ENCODE data around the gene UBR2. TPM values are rescaled to one million over a fixed set of nuclear protein-coding genes. Genes with fewer than 3 reads are reported as not detected.

The UBR2 gene
- 21.6 TPM for total RNA-seq (ENCODE audit: unreplicated experiment)
- long read RNA-seq, partial matches to known transcripts: 5 of 5 reads
- long read RNA-seq, other reads (novel, unspliced or antisense): 0 of 5 reads

- peak within 1 kb of the TSS; percentile 99 for H3K4me3 Mint-ChIP-seq (ENCODE audit: unreplicated experiment)
Observed at GRCh38 chr6:42563697-42564505, at the start of gene UBR2. Gene UBR2, plus strand, starts transcription at chr6:42564029. Its CDS starts 291 bp downstream, at chr6:42564320.

GRCh38 chr6:42514745-42515144 lies 49.1 kb upstream of the UBR2 start:
- Mint-ChIP-seq H3K4me1 (ENCODE audit: unreplicated experiment) (peaks cover 16% of the 10 kb centered on the region), H3K4me3 (ENCODE audit: unreplicated experiment) (no peak overlapping the region), H3K27me3 (ENCODE audit: unreplicated experiment) (peaks cover 1% of the 10 kb centered on the region), H3K27ac (ENCODE audit: unreplicated experiment) (no peak overlapping the region), H3K9me3 (ENCODE audit: unreplicated experiment) (no peaks in the 10 kb centered on the region), H3K36me3 (ENCODE audit: low read depth, unreplicated experiment) (no peaks in the 10 kb centered on the region)
- TF ChIP-seq CTCF (IDR thresholded peaks at IDR 0.05; ENCODE audit: unreplicated experiment): no peak
- DNase-seq (ENCODE audit: low spot score): no peak

More at GRCh38 chr6:42563697-42564505, at the start of gene UBR2:
- H3K4me1 Mint-ChIP-seq (ENCODE audit: unreplicated experiment): peaks cover 16% of the 10 kb centered on the region
- H3K36me3 Mint-ChIP-seq (ENCODE audit: low read depth, unreplicated experiment): peaks cover 4% of the 10 kb centered on the region
- TF ChIP-seq CTCF (IDR thresholded peaks at IDR 0.05; ENCODE audit: unreplicated experiment): peak; percentile 52
- peak within 1 kb of the TSS; percentile 94 for H3K27ac Mint-ChIP-seq (ENCODE audit: unreplicated experiment)
- no peaks in the 10 kb centered on the region for H3K9me3 Mint-ChIP-seq (ENCODE audit: unreplicated experiment)
- peak; percentile 92 for DNase-seq (ENCODE audit: low spot score)
- no peaks in the 10 kb centered on the region for H3K27me3 Mint-ChIP-seq (ENCODE audit: unreplicated experiment)

GRCh38 chr6:42519779-42520178 lies 44.0 kb upstream of the UBR2 start:
- peaks cover 1% of the 10 kb centered on the region for H3K27me3 Mint-ChIP-seq (ENCODE audit: unreplicated experiment)

GRCh38 chr6:42520786-42521607 lies 42.8 kb upstream of the UBR2 start:
- no peaks in the 10 kb centered on the region for H3K9me3 Mint-ChIP-seq (ENCODE audit: unreplicated experiment)
- DNase-seq (ENCODE audit: low spot score): no peak
- H3K36me3 Mint-ChIP-seq (ENCODE audit: low read depth, unreplicated experiment): no peaks in the 10 kb centered on the region
- H3K4me1 Mint-ChIP-seq (ENCODE audit: unreplicated experiment): no peaks in the 10 kb centered on the region
- no peak overlapping the region for H3K4me3 Mint-ChIP-seq (ENCODE audit: unreplicated experiment)
- TF ChIP-seq CTCF (IDR thresholded peaks at IDR 0.05; ENCODE audit: unreplicated experiment): no peak
- no peak overlapping the region for H3K27ac Mint-ChIP-seq (ENCODE audit: unreplicated experiment)
- H3K27me3 Mint-ChIP-seq (ENCODE audit: unreplicated experiment): no peaks in the 10 kb centered on the region

More at GRCh38 chr6:42519779-42520178, 44.0 kb upstream of the UBR2 start:
- no peaks in the 10 kb centered on the region for H3K36me3 Mint-ChIP-seq (ENCODE audit: low read depth, unreplicated experiment)
- no peak for TF ChIP-seq CTCF (IDR thresholded peaks at IDR 0.05; ENCODE audit: unreplicated experiment)
- H3K4me3 Mint-ChIP-seq (ENCODE audit: unreplicated experiment): no peak overlapping the region
- no peaks in the 10 kb centered on the region for H3K4me1 Mint-ChIP-seq (ENCODE audit: unreplicated experiment)
- DNase-seq (ENCODE audit: low spot score): no peak
- no peaks in the 10 kb centered on the region for H3K9me3 Mint-ChIP-seq (ENCODE audit: unreplicated experiment)
- no peak overlapping the region for H3K27ac Mint-ChIP-seq (ENCODE audit: unreplicated experiment)

Data from endothelial cell (in vitro differentiated cells).